ENCODE measurements around the gene PHF2. TPM values are rescaled to one million over a fixed set of nuclear protein-coding genes. Genes with fewer than 3 reads are reported as not detected.

PHF2 gene
- total RNA-seq, 1 experiment from 2014 or later: 17.4 TPM

- Histone ChIP-seq H3K23me2 (ENCODE audit: insufficient read length, low read depth, low read length, poor library complexity, severe bottlenecking) (peaks cover 6% of the 10 kb centered on the region), H3K9ac (ENCODE audit: extremely low read depth, insufficient read length, low read length) (no peak overlapping the region), H2AFZ (ENCODE audit: low read length) (no peak overlapping the region), H3K27ac (ENCODE audit: insufficient read length, low read depth, low read length) (no peak overlapping the region), H2BK5ac (ENCODE audit: insufficient read length, low read length) (no peak overlapping the region), H3K23ac (ENCODE audit: insufficient read length, low read depth, low read length) (no peak overlapping the region), H3K4me2 (ENCODE audit: insufficient read depth, insufficient read length, low read length) (no peak overlapping the region), H3K56ac (ENCODE audit: insufficient read length, low read depth, low read length) (no peak overlapping the region), H3K18ac (ENCODE audit: insufficient read length, low read depth, low read length) (no peak overlapping the region), H3K27me3 (ENCODE audit: insufficient read depth, low read length) (no peaks in the 10 kb centered on the region), H2BK15ac (ENCODE audit: low read depth, low read length) (no peak overlapping the region), H3K79me1 (ENCODE audit: insufficient read depth, low read depth, low read length, poor library complexity, severe bottlenecking) (no peaks in the 10 kb centered on the region), H3T11ph (ENCODE audit: low read length) (no peak overlapping the region), H3K79me2 (ENCODE audit: insufficient read depth, low read length) (no peaks in the 10 kb centered on the region), H2BK20ac (ENCODE audit: low read depth, low read length, poor library complexity, severe bottlenecking) (no peak overlapping the region), H2BK12ac (ENCODE audit: insufficient read length, low read depth, low read length) (no peak overlapping the region), H4K8ac (replicated peaks; ENCODE audit: insufficient read length, low read depth, low read length) (no peak overlapping the region), H4K5ac (ENCODE audit: insufficient read length, low read depth, low read length) (no peak overlapping the region), H4K20me1 (ENCODE audit: control insufficient read depth, insufficient read depth, insufficient read length) (no peaks in the 10 kb centered on the region), H3K4ac (ENCODE audit: low read depth, low read length) (no peak overlapping the region), H2AK5ac (ENCODE audit: insufficient read length, low read length) (no peak overlapping the region), H3K9me3 (ENCODE audit: control insufficient read depth, low read depth, low read length) (no peaks in the 10 kb centered on the region), H3K14ac (ENCODE audit: insufficient read depth, low read length) (no peak overlapping the region), H2BK120ac (ENCODE audit: low read depth, low read length, poor library complexity, severe bottlenecking) (no peak overlapping the region), H4K91ac (ENCODE audit: insufficient read length, low read depth, low read length) (no peak overlapping the region), H3K4me1 (ENCODE audit: insufficient read depth, low read length) (no peaks in the 10 kb centered on the region; the same call in 1 of the 2 replicates)
- Mint-ChIP-seq H3K36me3 (ENCODE audit: insufficient read depth in 1 of 3, low read depth in 3 of 3) (peaks cover 26 to 74% (median 50%) of the 10 kb centered on the region in 3 experiments; a peak in 6 of 7 replicates), H3K4me3 (no peak overlapping the region), H3K4me1 (peaks cover 4 to 7% of the 10 kb centered on the region in 2 experiments), H3K9me3 (no peaks in the 10 kb centered on the region), H3K27ac (no peak overlapping the region), H3K27me3 (ENCODE audit: low read depth) (peaks cover 1% of the 10 kb centered on the region; the same call in 1 of the 2 replicates)
- WGBS (ENCODE audit: extremely low coverage, insufficient read length, low lambda C conversion rate): no CpG with 5 or more reads among the region's 2 CpGs
- DNase-seq: no peak
- TF ChIP-seq CTCF (conservative IDR thresholded peaks at IDR 0.05): no peak
These were observed 14.2 kb upstream of the PHF2 start for GRCh38 chr9:93562157-93562556.

All from H9 (cell line).